NT2/D1 (cell line): ENCODE data around the gene TMEM190.
"Not testable (repeated sequence)": the region's sequence is repeated elsewhere in the genome, so short reads cannot be mapped to it uniquely, and the experiment has no call there.

Experiments
- DNase-seq: peaks from one replicate; pipeline ENCODE4 v3.0.0-alpha.2; 2011; ENCODE audit warnings: low read depth, low spot score
- H3K27me3 ChIP-seq: 2 replicates; pipeline ENCODE4 v1.6.0; 2011; ENCODE audit warnings: mild to moderate bottlenecking; ENCODE audit not compliant: insufficient read length, insufficient read depth
- H3K36me3 ChIP-seq: 2 replicates; pipeline ENCODE4 v1.6.1; 2011; ENCODE audit warnings: mild to moderate bottlenecking, low read length, mixed read lengths; ENCODE audit not compliant: insufficient read depth, insufficient read length
- H3K4me1 ChIP-seq: 2 replicates; pipeline ENCODE4 v1.5.1; 2011; ENCODE audit not compliant: insufficient read depth, insufficient read length
- H3K4me3 ChIP-seq: 2 replicates; pipeline ENCODE4 v1.5.1; 2011; ENCODE audit warnings: low read depth; ENCODE audit not compliant: insufficient read length
- H3K9ac ChIP-seq: 2 replicates; pipeline ENCODE4 v1.6.0; 2011; ENCODE audit warnings: low read depth; ENCODE audit not compliant: insufficient read length
- H3K9me3 ChIP-seq: 2 replicates; pipeline ENCODE4 v1.5.1; 2011; ENCODE audit warnings: mild to moderate bottlenecking, low read length; ENCODE audit not compliant: insufficient read depth
- SUZ12 ChIP-seq: IDR thresholded peaks from 2 replicates; pipeline ENCODE4 v1.6.1; 2011; ENCODE audit not compliant: insufficient read length, insufficient read depth; ENCODE audit errors: extremely low read depth
- YY1 ChIP-seq: IDR thresholded peaks from 2 replicates; pipeline ENCODE4 v1.6.1; 2011; ENCODE audit not compliant: insufficient read length, insufficient read depth
- ZNF274 ChIP-seq: IDR thresholded peaks from 2 replicates; pipeline ENCODE4 v1.6.1; 2011; ENCODE audit warnings: mild to moderate bottlenecking, low read depth, low read length

Gene TMEM190

GRCh38 chr19:55400281-55401087, 23.9 kb downstream of the TMEM190 start:
- TF ChIP-seq ZNF274, result no peak
- TF ChIP-seq SUZ12, result no peak
- no peak for TF ChIP-seq YY1
- H3K27me3 ChIP-seq, result no peaks in the 10 kb centered on the region
- no peaks in the 10 kb centered on the region for H3K9me3 ChIP-seq
- H3K36me3 ChIP-seq, result peaks cover 43% of the 10 kb centered on the region
- H3K4me3 ChIP-seq, result no peak overlapping the region
- H3K9ac ChIP-seq, result peak overlapping the region; percentile 21
- peaks cover 11% of the 10 kb centered on the region for H3K4me1 ChIP-seq
- DNase-seq, result no peak

GRCh38 chr19:55401390-55401789, 24.8 kb downstream of the TMEM190 start:
- peaks cover 52% of the 10 kb centered on the region for H3K36me3 ChIP-seq

GRCh38 chr19:55402509-55402908, 25.9 kb downstream of the TMEM190 start:
- no peak for TF ChIP-seq ZNF274
- no peak for TF ChIP-seq YY1
- no peak for TF ChIP-seq SUZ12
- peak overlapping the region; percentile 50 for H3K9ac ChIP-seq
- H3K36me3 ChIP-seq, result peaks cover 58% of the 10 kb centered on the region
- no peak overlapping the region for H3K4me3 ChIP-seq
- H3K4me1 ChIP-seq, result peaks cover 16% of the 10 kb centered on the region
- H3K27me3 ChIP-seq, result no peaks in the 10 kb centered on the region
- no peak for DNase-seq
- H3K9me3 ChIP-seq, result no peaks in the 10 kb centered on the region

More at GRCh38 chr19:55401390-55401789, 24.8 kb downstream of the TMEM190 start:
- H3K4me1 ChIP-seq, result peaks cover 16% of the 10 kb centered on the region
- not testable (repeated sequence) for H3K9me3 ChIP-seq, H3K9ac ChIP-seq, H3K4me3 ChIP-seq, H3K27me3 ChIP-seq, DNase-seq

GRCh38 chr19:55405638-55406037, 29.0 kb downstream of the TMEM190 start:
- Histone ChIP-seq H3K4me1 (peaks cover 18% of the 10 kb centered on the region), H3K27me3 (no peaks in the 10 kb centered on the region), H3K4me3 (peak overlapping the region; percentile 78), H3K36me3 (peaks cover 53% of the 10 kb centered on the region), H3K9me3 (peaks cover 18% of the 10 kb centered on the region; the same call in 1 of the 2 replicates), H3K9ac (peak overlapping the region; percentile 97)
- TF ChIP-seq YY1 (no peak), SUZ12 (no peak)
- no peak for DNase-seq

- Histone ChIP-seq H3K36me3 (peaks cover 48% of the 10 kb centered on the region), H3K4me1 (peaks cover 15% of the 10 kb centered on the region), H3K4me3 (peak overlapping the region; percentile 78), H3K9me3 (peaks cover 18% of the 10 kb centered on the region; the same call in 1 of the 2 replicates), H3K27me3 (no peaks in the 10 kb centered on the region), H3K9ac (peak overlapping the region; percentile 97)
- TF ChIP-seq YY1 (no peak), ZNF274 (no peak), SUZ12 (no peak)
- no peak for DNase-seq
Measured at GRCh38 chr19:55406091-55406825, 29.6 kb downstream of the TMEM190 start.

GRCh38 chr19:55406826-55407549, 30.4 kb downstream of the TMEM190 start:
- peaks cover 13% of the 10 kb centered on the region for H3K4me1 ChIP-seq
- no peak for DNase-seq
- no peak for TF ChIP-seq ZNF274
- no peak for TF ChIP-seq SUZ12
- no peak for TF ChIP-seq YY1
- H3K27me3 ChIP-seq, result no peaks in the 10 kb centered on the region
- H3K9me3 ChIP-seq, result peaks cover 18% of the 10 kb centered on the region; the same call in 1 of the 2 replicates
- peak overlapping the region; percentile 78 for H3K4me3 ChIP-seq
- peaks cover 43% of the 10 kb centered on the region for H3K36me3 ChIP-seq
- H3K9ac ChIP-seq, result peak overlapping the region; percentile 97

GRCh38 chr19:55407550-55407799, 30.8 kb downstream of the TMEM190 start, which contains the start of gene UBE2S:
TSS of gene UBE2S (minus strand) at chr19:55407788. CDS start at chr19:55407589, 199 bp downstream.
- Histone ChIP-seq H3K4me1 (peaks cover 10% of the 10 kb centered on the region), H3K9ac (peak within 1 kb of the TSS; percentile 97), H3K4me3 (peak within 1 kb of the TSS; percentile 78), H3K36me3 (peaks cover 39% of the 10 kb centered on the region), H3K9me3 (peaks cover 18% of the 10 kb centered on the region; the same call in 1 of the 2 replicates)
- not testable (repeated sequence) for H3K27me3 ChIP-seq, DNase-seq
